ENCODE measurements around the gene LAMB3.

Gene LAMB3

GRCh38 chr1:209652121-209652735, at the start of gene LAMB3:
Gene LAMB3 (minus strand): TSS chr1:209652425. CDS start chr1:209650944, 1,481 bp downstream.
- DNase-seq = no peak

- DNase-seq = peak in 1 of 2 donors; percentile 60
Measured at GRCh38 chr1:209700686-209701085, 48.5 kb upstream of the LAMB3 start.

- DNase-seq = no peak
Measured at GRCh38 chr1:209697126-209697525, 44.9 kb upstream of the LAMB3 start.

- DNase-seq = no peak
Measured at GRCh38 chr1:209696673-209697072, 44.4 kb upstream of the LAMB3 start.

- DNase-seq = peak; percentile 75 to 95
Measured at GRCh38 chr1:209692745-209693504, 40.7 kb upstream of the LAMB3 start.

- no peak for DNase-seq
Measured at GRCh38 chr1:209692296-209692695, 40.1 kb upstream of the LAMB3 start.

GRCh38 chr1:209691237-209691636, 39.0 kb upstream of the LAMB3 start:
- DNase-seq = peak in 1 of 2 donors; percentile 60

- DNase-seq = no peak
Measured at GRCh38 chr1:209689477-209689876, 37.3 kb upstream of the LAMB3 start.

GRCh38 chr1:209688746-209689234, 36.6 kb upstream of the LAMB3 start:
- no peak for DNase-seq

GRCh38 chr1:209686322-209686721, 34.1 kb upstream of the LAMB3 start:
- DNase-seq = no peak

GRCh38 chr1:209685821-209686220, 33.6 kb upstream of the LAMB3 start:
- no peak for DNase-seq

- no peak for DNase-seq
Measured at GRCh38 chr1:209678981-209679539, 26.8 kb upstream of the LAMB3 start.

GRCh38 chr1:209675565-209676154, 23.4 kb upstream of the LAMB3 start:
- peak in 1 of 2 donors; percentile 28 for DNase-seq

- peak; percentile 53 to 60 for DNase-seq
Measured at GRCh38 chr1:209674957-209675564, 22.8 kb upstream of the LAMB3 start, which contains the start of gene G0S2. Gene G0S2 (plus strand): TSS chr1:209675412. CDS start chr1:209675685, 273 bp downstream.

- DNase-seq = peak; percentile 83 to 89
Measured at GRCh38 chr1:209673631-209674417, 21.6 kb upstream of the LAMB3 start.

GRCh38 chr1:209672705-209673630, 20.7 kb upstream of the LAMB3 start:
- peak; percentile 81 to 97 for DNase-seq

- DNase-seq = no peak
Measured at GRCh38 chr1:209670441-209671082, 18.3 kb upstream of the LAMB3 start.

GRCh38 chr1:209667708-209668107, 15.5 kb upstream of the LAMB3 start:
- DNase-seq = peak in 1 of 2 donors; percentile 78

GRCh38 chr1:209667103-209667502, 14.9 kb upstream of the LAMB3 start:
- no peak for DNase-seq

GRCh38 chr1:209662879-209663327, 10.7 kb upstream of the LAMB3 start:
- no peak for DNase-seq

Measured in inflammatory macrophage treated with lipopolysaccharide for 1 hour (primary cell).